ENCODE results near the gene PRAC2.
A peak's percentile ranks its signal among the peaks of the same experiment; 100 is the strongest.

PRAC2 gene

GRCh38 chr17:48734333-48735061 lies 11.5 kb downstream of the PRAC2 start:
- no peak for DNase-seq

GRCh38 chr17:48735062-48735351 lies 12.0 kb downstream of the PRAC2 start:
- no peak for DNase-seq

GRCh38 chr17:48737330-48738043 lies 14.5 kb downstream of the PRAC2 start:
- no peak for DNase-seq

GRCh38 chr17:48738424-48738802 lies 15.4 kb downstream of the PRAC2 start:
- no peak for DNase-seq

- no peak for DNase-seq
Observed at GRCh38 chr17:48738803-48739526, 16.0 kb downstream of the PRAC2 start.

DNA sequence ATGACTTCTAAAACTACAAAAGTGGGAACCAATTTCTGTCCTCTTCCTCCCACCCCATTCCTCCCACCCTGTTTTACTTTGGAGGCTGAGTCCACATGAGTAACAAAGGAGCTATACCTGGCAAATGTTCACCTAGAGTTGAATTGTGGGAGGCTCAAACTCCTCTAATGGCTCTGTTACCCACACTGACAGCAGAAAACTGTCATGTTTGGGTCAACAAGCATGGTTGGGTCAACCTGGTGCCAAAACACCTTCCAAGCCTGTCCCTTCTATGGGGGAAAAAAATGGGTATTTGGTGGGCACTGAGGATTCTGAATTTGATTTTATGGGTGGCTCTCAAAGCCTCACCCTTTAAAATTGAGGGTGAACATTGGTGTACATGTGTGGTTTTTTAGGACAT lies 17.6 kb downstream of the PRAC2 start:
- DNase-seq, result no peak

GRCh38 chr17:48745381-48746275 lies 22.6 kb downstream of the PRAC2 start:
- no peak for DNase-seq

DNA sequence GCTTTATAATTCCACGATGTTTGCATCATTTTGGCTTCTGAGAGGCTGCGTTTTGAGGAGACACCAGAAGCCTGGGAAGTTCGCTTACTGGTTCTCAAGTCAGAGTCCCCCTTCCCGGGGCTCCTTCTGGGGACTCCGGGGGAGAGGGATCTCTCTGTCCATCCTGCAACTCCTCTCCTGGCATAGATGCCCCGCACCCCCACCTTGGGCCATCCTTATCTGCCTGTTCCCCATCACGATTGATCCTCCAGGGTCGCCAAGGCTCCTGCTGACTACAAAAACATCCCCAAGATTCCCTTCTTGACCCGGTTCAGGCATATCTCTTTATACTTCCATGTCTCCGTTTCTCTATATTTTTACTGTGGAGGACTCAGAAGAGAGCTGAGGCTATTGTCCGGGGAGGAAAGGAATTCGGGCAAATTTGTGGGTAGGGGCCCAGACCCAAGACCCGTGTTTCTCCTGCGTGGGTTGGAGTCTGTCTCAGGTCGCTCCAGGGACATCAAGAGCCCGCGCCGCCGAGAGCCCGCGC lies 24.0 kb downstream of the PRAC2 start:
- no peak for DNase-seq

- DNase-seq, result no peak
Observed at GRCh38 chr17:48747445-48748363, 24.7 kb downstream of the PRAC2 start.

- DNase-seq, result no peak
Observed at GRCh38 chr17:48748718-48749566, 26.0 kb downstream of the PRAC2 start.

DNA sequence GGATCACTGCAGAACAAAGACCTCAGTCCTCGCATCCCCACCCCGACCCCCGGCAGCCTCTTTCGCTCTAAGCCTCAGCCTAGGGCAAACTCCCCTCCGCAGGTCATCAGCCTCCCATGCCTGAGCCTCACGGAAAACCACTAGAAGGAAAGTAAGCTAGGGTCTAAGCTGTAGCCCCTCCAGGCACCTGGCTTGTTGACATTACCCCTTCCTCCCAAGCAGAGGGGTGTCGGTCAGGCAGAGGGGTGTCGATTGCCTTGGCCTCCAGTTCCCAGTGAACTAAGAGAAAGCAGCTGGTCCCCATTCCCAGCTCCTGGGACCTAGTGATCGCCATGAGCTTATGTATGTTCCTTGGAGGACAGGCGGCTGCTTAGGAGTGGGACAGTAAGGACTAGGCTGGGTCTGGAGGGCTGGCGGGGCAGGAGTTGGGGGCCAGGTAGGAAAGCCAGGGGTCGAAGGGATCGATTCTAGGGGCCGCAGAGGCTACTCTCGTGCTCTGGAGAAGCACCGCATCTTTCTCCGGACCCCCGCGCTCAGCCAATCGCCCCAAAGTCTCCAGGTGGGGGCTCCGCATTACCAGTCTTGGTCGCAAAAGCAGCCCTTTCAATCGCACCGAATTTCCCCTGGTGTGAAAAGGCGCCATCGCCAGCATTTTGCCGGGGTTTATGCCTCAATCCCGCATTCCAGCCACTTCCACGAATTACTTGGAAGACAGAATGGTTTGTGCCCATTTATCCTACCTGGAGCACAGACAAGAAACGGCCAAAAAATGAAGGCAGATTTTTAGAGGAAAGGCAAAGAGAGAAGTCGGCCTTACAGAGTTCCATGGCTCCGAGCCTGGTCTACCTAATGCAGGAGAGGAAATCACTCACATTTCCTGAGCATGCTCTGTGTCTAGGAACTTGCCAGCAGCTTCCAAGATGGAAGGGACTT lies 26.9 kb downstream of the PRAC2 start:
- no peak for DNase-seq

- peak in 2 of 3 experiments; percentile 2 to 5 for DNase-seq
Observed at GRCh38 chr17:48751172-48751571, 28.2 kb downstream of the PRAC2 start.

DNA sequence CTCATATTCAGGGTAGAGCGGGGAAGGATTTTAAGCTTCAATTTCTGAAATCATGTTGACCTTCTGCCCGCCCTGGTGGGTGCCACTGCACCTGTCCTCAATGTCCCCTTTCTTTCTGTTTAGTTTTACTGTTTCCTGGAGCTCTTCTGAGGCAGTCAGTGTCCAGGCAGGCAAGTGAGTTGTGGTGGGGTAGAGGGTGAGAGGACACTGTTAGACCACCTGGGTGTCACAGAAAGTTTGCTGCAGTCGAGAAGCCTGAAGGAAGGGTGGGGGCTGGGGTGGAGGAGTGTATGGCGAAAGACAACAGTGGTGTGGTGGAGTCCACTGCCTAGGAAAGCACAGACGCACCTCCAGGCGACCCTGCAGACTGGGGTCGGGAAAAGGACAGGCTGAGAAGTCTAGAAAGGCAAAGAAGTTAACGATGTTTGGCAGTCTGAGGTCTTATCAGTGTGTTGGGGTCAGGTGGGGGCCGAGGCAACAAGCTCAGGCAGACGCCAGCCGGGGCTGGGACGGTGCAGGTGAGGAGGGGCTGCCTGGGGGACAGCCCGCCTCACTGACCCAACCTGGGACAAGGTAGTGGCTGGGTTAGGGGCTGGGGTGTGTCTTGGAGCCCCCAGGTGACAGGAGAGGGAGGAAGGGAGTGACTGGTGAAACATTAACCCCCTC lies 28.9 kb downstream of the PRAC2 start:
- no peak for DNase-seq

DNA sequence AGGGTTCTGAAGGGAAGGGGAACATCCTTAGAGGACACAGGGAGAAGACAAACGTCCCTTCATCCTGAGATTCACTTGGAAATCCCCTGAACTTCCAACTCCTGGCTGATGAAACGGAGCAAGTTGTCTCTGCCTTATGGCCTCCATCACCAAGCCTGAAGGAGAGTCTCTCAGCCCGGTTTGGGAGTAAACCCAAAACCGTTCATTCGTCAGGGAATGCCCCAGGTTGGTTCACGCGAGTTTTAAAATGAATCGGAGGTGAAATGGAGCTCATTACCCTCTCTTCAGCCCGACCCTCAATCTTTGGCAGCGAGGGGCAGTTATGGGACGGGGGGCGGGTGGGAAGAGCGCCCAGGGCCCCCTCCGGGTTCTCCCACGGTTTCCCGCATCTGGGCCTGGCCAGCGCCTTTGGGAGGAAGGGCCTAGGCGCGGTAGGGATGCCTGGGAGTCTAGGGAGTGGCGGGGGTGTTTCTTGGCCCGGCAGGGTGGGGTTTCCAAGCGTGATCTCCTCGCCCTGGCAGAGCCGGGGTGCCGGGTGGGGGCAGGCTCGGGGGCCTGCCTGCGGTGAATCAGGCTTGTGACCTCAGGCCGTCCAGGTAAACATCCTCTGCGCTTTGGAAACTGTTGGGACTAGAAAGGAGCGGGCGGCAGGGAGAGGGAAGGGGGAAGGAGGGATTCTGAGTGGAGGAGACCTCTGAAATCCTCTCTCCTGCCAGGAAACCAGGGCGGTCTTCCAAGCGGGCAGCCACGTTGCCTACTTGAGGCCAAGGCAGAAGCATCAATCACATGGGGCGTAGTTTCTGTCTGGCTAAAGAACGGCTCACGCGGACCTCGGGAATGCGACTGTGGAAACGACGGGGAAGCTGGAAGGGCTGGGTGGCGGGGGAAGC lies 29.7 kb downstream of the PRAC2 start:
- DNase-seq, result no peak

DNA sequence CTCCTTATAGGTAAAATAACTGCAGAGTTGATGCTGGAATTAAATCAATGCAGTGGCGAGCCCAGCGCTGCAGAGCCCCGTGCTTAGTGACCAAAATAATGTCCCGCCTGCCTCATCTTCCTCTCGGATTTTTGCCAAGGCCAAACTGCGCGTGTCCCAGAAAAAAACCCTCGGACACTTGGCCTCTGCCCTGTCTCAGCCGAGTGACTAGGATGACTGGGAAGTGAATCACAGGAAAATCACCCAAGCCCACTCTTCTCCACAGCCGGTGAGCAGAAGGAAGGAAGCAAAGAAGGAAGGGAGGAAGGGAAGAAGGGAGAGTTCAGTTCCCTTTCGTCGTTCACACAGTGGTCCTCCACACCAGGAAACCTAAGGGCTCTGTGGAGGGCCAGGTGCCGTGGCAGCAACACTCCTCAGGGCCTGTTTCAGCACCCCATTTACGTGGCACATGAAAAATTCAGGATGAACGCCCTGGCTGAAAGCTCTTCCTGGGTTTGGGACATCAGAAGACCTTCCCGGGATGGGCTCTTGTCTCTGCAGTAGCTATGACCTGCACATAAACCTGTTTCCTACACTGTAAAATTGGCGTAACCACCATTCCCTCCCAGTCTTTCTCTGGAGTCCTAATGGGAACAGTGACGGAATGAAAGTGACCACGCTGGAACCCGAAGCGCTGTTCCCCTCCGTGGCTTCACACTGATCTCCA lies 31.0 kb downstream of the PRAC2 start:
- no peak for DNase-seq

GRCh38 chr17:48754500-48755261 lies 31.7 kb downstream of the PRAC2 start:
- DNase-seq, result no peak
